Activated CD4-positive, alpha-beta T cell treated with anti-CD3 and anti-CD28 coated beads, Interleukin-2, amount 10 ng/mL, durations not matched to agents 7 days and 5 days (primary cell): Measurements from ENCODE around the gene STUB1. TPM values are rescaled to one million over a fixed set of nuclear protein-coding genes. Genes with fewer than 3 reads are reported as not detected.

Experiments used
- CTCF ChIA-PET: fragments of 350-600 bp; sonication (Branson Sonifier 250); formaldehyde crosslinking; loops from one replicate; lab custom pipeline; 2021; ENCODE audit warnings: antibody characterized with exemption; lab: Charles Lee
- POLR2A ChIA-PET: fragments of 350-600 bp; sonication (Branson Sonifier 250); formaldehyde crosslinking; loops from one replicate; lab custom pipeline; 2021; ENCODE audit warnings: antibody characterized with exemption; lab: Charles Lee
- DNase-seq: peaks from one replicate; pipeline ENCODE4 v3.0.0-alpha.2; 2020
- H3K27ac Mint-ChIP-seq: one replicate; pipeline ENCODE4 v1.8.0; 2021; ENCODE audit warnings: mild to moderate bottlenecking, moderate library complexity, mixed read lengths
- H3K27me3 Mint-ChIP-seq: one replicate; pipeline ENCODE4 v1.8.0; 2021; ENCODE audit warnings: mixed read lengths
- H3K36me3 Mint-ChIP-seq: one replicate; pipeline ENCODE4 v1.8.0; 2021; ENCODE audit warnings: low read depth, mixed read lengths
- H3K4me1 Mint-ChIP-seq: one replicate; pipeline ENCODE4 v1.8.0; 2021; ENCODE audit warnings: mixed read lengths
- H3K4me3 Mint-ChIP-seq: one replicate; pipeline ENCODE4 v1.8.0; 2021; ENCODE audit warnings: mild to moderate bottlenecking, moderate library complexity, mixed read lengths
- H3K9me3 Mint-ChIP-seq: one replicate; pipeline ENCODE4 v1.8.0; 2021; ENCODE audit warnings: mixed read lengths
- total RNA-seq, 2 experiments: library from RNA; stranded (reverse); gene quantifications; one replicate each; pipeline ENCODE4 v1.2.3, GENCODE V29; 2021

STUB1 gene
- total RNA-seq, 2 experiments from 2014 or later, result 68.7 to 69.7 TPM

DNA sequence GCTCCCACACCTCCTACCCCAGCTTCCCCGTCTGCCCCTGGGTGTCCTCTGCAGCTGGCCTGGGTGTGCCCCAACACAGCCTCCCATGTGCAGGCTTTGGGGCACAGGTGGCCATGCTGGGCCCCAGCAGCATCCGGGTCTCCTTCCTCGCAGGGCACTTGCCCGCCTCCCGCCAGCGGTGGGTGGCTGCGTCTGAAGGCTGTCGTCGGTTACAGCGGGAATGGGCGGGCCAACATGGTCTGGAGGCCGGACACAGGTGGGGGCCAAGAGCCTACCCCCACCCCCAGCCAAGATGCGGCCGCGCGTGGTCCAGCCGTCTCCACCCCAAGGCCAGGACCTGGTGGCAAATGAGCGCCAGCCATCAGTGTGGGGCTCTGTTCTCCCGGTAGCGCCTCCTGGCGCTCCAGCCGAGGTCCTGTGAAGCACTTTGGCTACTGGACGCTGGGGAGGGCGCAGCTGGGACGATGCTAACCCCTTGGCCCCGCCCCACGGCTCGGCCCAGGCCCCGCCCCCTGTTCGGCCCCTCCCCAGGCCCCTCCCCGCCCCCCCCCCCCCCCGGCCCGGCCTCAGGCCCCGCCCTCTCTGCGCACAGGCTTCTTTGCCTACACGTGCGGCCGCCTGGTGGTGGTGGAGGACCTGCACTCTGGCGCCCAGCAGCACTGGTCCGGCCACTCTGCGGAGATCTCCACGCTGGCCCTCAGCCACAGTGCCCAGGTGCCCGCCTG is 19.6 kb upstream of the STUB1 start:
- H3K27me3 Mint-ChIP-seq, result no peaks in the 10 kb centered on the region
- DNase-seq, result peak; percentile 77
- peak overlapping the region; percentile 54 for H3K27ac Mint-ChIP-seq
- POLR2A ChIA-PET, result no interaction called here
- H3K9me3 Mint-ChIP-seq, result no peaks in the 10 kb centered on the region
- H3K4me1 Mint-ChIP-seq, result peaks cover 5% of the 10 kb centered on the region
- no peaks in the 10 kb centered on the region for H3K36me3 Mint-ChIP-seq
- CTCF ChIA-PET, result interaction anchor here (0.9 to 1.2 kb wide), 2 partner anchors 13 to 69 kb away, joined by 3 to 5 read pairs; no protein-coding TSS in a partner anchor
- H3K4me3 Mint-ChIP-seq, result no peak overlapping the region

DNA sequence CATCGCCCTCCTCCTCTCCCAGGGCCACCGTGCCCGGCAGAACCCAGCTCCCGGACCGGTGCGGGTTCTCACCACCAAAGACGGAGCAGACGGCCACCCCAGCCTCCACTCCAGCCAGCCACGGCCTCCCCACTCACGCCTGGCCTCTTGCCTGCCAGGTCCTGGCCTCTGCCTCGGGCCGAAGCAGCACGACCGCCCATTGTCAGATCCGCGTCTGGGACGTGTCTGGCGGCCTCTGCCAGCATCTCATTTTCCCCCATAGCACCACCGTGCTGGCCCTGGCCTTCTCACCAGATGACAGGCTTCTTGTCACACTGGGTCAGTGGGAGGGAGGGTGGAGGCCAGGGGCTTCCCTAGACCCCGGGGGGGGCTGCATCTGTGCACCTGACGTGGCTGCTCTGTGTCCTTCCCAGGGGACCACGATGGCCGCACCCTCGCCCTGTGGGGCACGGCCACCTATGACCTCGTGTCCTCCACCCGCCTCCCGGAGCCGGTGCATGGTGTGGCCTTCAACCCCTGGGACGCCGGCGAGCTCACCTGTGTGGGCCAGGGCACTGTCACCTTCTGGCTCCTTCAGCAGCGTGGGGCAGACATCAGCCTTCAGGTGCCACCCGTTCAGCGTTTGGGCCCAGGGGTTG is 18.9 kb upstream of the STUB1 start:
- ChIA-PET CTCF (interaction anchor here (0.7 to 1.2 kb wide), 2 partner anchors 13 to 19 kb away, joined by 3 read pairs; no protein-coding TSS in a partner anchor), POLR2A (no interaction called here)
- peak overlapping the region; percentile 54 for H3K27ac Mint-ChIP-seq
- no peaks in the 10 kb centered on the region for H3K36me3 Mint-ChIP-seq
- H3K27me3 Mint-ChIP-seq, result no peaks in the 10 kb centered on the region
- DNase-seq, result no peak
- H3K4me1 Mint-ChIP-seq, result peaks cover 5% of the 10 kb centered on the region
- H3K9me3 Mint-ChIP-seq, result no peaks in the 10 kb centered on the region
- H3K4me3 Mint-ChIP-seq, result no peak overlapping the region

DNA sequence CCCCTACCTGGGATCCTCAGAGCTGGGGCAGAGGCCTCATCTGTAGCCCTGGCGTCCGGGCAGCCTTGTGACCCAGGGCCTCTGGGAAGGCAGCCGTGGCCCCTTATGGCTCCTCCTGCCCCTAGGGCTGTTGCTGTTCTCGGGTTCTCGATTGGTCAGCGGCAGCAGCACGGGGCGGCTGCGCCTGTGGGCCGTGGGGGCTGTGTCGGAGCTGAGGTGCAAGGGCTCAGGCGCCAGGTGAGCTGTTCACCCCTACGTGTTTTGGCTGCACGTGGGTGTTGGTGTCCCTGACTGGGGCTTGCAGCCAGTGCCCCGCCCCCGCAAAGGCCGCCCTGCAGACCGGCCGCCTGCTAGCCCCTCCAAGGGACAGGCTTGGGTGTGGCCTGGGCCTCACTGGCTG is 18.1 kb upstream of the STUB1 start:
- no peak for DNase-seq
- Mint-ChIP-seq H3K9me3 (no peaks in the 10 kb centered on the region), H3K4me1 (peaks cover 5% of the 10 kb centered on the region), H3K4me3 (no peak overlapping the region), H3K27ac (no peak overlapping the region), H3K36me3 (no peaks in the 10 kb centered on the region), H3K27me3 (no peaks in the 10 kb centered on the region)
- ChIA-PET POLR2A (no interaction called here), CTCF (interaction anchor here (0.7 to 1.0 kb wide), 2 partner anchors 14 to 19 kb away, joined by 3 read pairs; no protein-coding TSS in a partner anchor)

DNA sequence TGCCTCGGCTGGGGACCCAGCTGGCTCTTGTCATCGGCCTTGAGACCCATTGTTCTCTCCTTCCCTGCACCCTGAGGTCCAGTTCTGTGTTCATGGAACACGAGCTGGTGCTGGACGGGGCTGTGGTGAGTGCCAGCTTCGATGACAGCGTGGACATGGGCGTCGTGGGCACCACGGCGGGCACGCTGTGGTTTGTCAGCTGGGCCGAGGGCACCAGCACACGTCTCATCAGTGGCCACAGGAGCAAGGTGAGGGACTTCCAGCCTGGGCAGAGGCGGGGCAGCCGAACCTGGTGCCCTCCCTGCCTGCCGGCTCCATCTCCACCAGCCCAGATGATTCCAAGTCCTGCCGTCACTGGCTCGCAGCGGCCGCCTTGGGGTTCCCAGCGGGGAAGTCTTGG is 17.6 kb upstream of the STUB1 start:
- no peak for DNase-seq
- Mint-ChIP-seq H3K27me3 (no peaks in the 10 kb centered on the region), H3K4me3 (no peak overlapping the region), H3K27ac (no peak overlapping the region), H3K9me3 (no peaks in the 10 kb centered on the region), H3K4me1 (peaks cover 7% of the 10 kb centered on the region), H3K36me3 (no peaks in the 10 kb centered on the region)
- POLR2A ChIA-PET, result no interaction called here
- CTCF ChIA-PET, result interaction anchor here (1.0 kb wide), 1 partner anchor 14 kb away, joined by 3 read pairs; no protein-coding TSS in a partner anchor

DNA sequence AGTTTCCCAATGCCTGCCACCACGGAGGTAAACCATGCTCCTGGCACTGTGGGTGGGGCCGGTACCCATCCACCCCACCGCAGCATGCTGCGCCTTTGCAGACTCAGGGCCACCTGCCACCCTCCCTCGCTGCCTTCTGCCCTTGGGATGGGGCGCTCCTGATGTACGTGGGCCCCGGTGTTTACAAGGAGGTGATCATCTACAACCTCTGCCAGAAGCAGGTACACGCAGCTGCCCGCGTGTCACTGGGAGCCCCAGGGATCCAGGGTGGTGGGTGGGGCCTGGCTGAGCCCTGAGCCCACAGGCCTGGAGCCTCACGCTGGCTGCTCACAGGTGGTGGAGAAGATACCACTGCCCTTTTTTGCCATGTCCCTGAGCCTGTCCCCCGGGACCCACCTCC is 13.6 kb upstream of the STUB1 start:
- ChIA-PET POLR2A (no interaction called here), CTCF (interaction anchor here (1.2 to 2.9 kb wide), 4 partner anchors 15 to 46 kb away, joined by 4 to 13 read pairs (median 8); partner anchors contain the start of genes STUB1 and WDR90)
- Mint-ChIP-seq H3K4me1 (peaks cover 6% of the 10 kb centered on the region), H3K4me3 (no peak overlapping the region), H3K36me3 (peaks cover 2% of the 10 kb centered on the region), H3K27me3 (no peaks in the 10 kb centered on the region), H3K27ac (no peak overlapping the region), H3K9me3 (no peaks in the 10 kb centered on the region)
- no peak for DNase-seq

DNA sequence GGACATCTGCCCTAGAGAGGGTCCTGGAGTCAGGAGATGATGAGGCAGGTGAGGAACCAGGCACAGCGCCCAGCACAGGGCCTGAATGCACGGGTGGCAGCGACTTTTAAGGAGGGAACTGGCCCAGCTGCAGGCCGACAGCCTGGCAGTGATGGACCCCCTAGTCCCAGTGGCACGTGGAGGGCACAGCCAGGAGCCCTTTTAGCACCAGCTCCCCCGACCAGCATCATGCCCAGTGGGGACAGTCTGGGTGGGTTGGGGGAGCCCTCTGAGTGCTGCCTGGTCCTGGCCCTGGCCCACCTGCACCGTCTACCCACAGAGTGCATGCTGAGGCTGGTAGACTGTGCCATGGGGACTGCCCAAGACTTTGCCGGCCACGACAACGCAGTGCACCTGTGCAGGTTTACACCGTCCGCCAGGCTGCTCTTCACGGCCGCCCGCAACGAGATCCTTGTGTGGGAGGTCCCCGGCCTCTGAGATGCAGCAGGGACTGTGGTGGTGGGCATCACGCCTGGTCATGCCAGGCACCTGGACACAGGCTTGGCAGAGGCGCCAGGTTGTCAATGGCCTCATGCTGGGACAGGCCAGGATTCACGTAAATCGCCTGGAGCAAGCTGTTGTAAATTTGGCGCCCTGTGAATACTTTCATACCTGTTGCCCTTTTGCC is 13.0 kb upstream of the STUB1 start:
- ChIA-PET CTCF (interaction anchor here (0.6 to 2.9 kb wide), 12 partner anchors 10 to 34 kb away, joined by 3 to 13 read pairs (median 4); partner anchors contain the start of genes STUB1, WDR24 and WDR90), POLR2A (interaction anchor here (0.6 kb wide), 1 partner anchor 13 kb away, joined by 3 read pairs; the partner anchor contains the start of gene STUB1)
- Mint-ChIP-seq H3K4me3 (peak overlapping the region; percentile 80), H3K27me3 (no peaks in the 10 kb centered on the region), H3K4me1 (peaks cover 6% of the 10 kb centered on the region), H3K9me3 (no peaks in the 10 kb centered on the region), H3K36me3 (peaks cover 2% of the 10 kb centered on the region), H3K27ac (peak overlapping the region; percentile 89)
- no peak for DNase-seq

DNA sequence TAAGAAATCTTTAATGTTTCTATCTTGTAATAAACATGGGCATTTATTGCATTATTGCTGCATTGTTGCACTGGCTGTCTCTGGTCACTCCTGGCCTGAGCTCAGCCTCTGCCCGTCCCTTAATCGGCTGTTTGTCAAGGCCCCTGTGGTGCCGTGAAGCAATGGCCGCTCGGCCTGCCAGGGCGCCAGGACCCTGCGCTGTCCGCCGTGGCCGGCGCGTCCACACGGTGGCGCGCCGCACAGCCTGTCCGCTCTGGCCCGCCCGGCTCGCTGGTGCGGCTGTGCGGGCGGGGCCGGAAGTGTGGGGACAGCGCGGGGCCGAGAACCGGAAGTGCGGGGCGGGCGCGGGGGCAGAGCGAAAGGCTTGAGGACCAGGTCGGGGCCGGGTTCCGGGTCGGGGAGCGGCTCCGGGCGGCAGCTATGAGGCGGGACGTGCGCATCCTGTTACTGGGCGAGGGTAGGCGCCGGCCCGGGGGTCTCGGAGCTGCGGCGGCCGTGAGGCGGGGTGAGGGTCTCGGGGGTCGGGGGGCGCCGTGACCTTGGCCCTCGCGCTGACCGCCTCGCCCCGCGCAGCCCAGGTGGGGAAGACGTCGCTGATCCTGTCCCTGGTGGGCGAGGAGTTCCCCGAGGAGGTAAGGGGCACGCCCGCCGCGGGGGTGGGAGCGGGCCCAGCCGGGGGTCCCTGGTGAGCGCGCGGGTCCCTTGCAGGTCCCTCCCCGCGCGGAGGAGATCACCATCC is 12.3 kb upstream of the STUB1 start, which contains the start of gene RHOT2:
Gene RHOT2 (plus strand): TSS at position 353 of the 739 bp plus-strand sequence. CDS start 68 bp downstream, at position 421.
- peak within 1 kb of the TSS; percentile 89 for H3K27ac Mint-ChIP-seq
- CTCF ChIA-PET, result interaction anchor here (0.6 to 2.9 kb wide), 13 partner anchors 9 to 35 kb away, joined by 3 to 13 read pairs (median 4); partner anchors contain the start of genes STUB1, WDR24 and WDR90
- no peaks in the 10 kb centered on the region for H3K9me3 Mint-ChIP-seq
- H3K27me3 Mint-ChIP-seq, result no peaks in the 10 kb centered on the region
- peaks cover 6% of the 10 kb centered on the region for H3K4me1 Mint-ChIP-seq
- peak; percentile 93 for DNase-seq
- POLR2A ChIA-PET, result interaction anchor here (0.6 kb wide), 1 partner anchor 12 kb away, joined by 3 read pairs; the partner anchor contains the start of gene STUB1
- H3K4me3 Mint-ChIP-seq, result peak within 1 kb of the TSS; percentile 80
- H3K36me3 Mint-ChIP-seq, result peaks cover 4% of the 10 kb centered on the region

DNA sequence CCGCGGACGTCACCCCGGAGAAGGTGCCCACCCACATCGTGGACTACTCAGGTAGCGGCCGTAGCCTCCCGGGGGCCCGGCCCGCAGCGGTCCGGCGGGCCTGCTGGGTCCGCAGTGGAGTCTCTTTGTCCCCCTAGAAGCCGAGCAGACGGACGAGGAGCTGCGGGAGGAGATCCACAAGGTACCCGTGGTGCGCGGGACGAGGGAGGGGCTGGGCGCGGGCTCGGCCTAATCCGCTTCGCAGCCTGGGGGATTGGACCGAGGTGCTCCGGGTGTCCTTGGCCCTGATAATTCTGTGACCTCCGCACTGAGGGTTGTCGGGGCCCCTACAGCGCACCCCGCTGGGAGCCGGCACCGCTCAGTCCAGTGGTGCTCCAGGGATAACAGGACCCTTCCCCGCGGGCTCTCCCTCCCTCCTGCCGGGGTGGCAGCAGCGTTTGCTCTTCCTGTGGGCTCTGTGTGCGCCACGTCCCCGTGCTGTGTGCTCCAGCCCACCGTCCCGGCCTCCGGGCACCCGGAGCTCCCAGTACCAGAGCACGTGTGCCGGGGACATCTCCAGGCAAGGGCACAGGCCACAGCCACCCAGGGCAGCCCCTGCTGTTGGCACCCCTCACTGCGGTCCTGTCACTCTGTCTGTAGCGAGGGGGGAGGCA is 11.6 kb upstream of the STUB1 start:
- H3K4me1 Mint-ChIP-seq, result peaks cover 6% of the 10 kb centered on the region
- peak overlapping the region; percentile 75 for H3K4me3 Mint-ChIP-seq
- POLR2A ChIA-PET, result interaction anchor here (0.6 kb wide), 1 partner anchor 19 kb away, joined by 3 read pairs; no protein-coding TSS in a partner anchor
- CTCF ChIA-PET, result interaction anchor here (0.6 to 2.9 kb wide), 10 partner anchors 8 to 21 kb away, joined by 3 to 13 read pairs (median 5); partner anchors contain the start of genes STUB1 and WDR90
- H3K27ac Mint-ChIP-seq, result peak overlapping the region; percentile 68
- no peak for DNase-seq
- H3K27me3 Mint-ChIP-seq, result no peaks in the 10 kb centered on the region
- H3K36me3 Mint-ChIP-seq, result peaks cover 6% of the 10 kb centered on the region
- no peaks in the 10 kb centered on the region for H3K9me3 Mint-ChIP-seq

DNA sequence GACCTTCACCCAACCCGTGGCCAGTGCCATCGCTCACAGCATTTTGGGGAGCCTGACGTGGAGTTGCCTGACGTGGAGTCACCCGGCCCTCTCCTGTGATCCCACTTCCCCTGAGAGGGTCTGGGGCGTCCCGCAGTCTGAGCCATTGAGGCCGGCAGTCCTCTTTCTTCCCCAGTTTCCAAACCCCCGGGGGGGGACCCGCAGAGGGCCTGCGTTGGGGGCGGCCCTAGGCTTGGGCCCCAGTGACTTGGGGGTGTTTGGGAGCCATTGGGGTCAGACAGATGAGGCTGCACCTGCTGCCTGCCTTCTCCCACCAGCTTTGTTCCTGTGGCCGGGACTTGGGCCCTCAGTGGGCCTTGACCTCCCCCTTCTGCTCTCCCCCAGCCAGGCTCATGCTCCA is 10.5 kb upstream of the STUB1 start:
- no peaks in the 10 kb centered on the region for H3K27me3 Mint-ChIP-seq
- H3K36me3 Mint-ChIP-seq, result peaks cover 6% of the 10 kb centered on the region
- CTCF ChIA-PET, result interaction anchor here (2.3 kb wide), 1 partner anchor 10 kb away, joined by 9 read pairs; the partner anchor contains the start of gene STUB1
- peak overlapping the region; percentile 75 for H3K4me3 Mint-ChIP-seq
- H3K4me1 Mint-ChIP-seq, result peaks cover 6% of the 10 kb centered on the region
- DNase-seq, result no peak
- H3K9me3 Mint-ChIP-seq, result no peaks in the 10 kb centered on the region
- no peak overlapping the region for H3K27ac Mint-ChIP-seq
- POLR2A ChIA-PET, result no interaction called here

DNA sequence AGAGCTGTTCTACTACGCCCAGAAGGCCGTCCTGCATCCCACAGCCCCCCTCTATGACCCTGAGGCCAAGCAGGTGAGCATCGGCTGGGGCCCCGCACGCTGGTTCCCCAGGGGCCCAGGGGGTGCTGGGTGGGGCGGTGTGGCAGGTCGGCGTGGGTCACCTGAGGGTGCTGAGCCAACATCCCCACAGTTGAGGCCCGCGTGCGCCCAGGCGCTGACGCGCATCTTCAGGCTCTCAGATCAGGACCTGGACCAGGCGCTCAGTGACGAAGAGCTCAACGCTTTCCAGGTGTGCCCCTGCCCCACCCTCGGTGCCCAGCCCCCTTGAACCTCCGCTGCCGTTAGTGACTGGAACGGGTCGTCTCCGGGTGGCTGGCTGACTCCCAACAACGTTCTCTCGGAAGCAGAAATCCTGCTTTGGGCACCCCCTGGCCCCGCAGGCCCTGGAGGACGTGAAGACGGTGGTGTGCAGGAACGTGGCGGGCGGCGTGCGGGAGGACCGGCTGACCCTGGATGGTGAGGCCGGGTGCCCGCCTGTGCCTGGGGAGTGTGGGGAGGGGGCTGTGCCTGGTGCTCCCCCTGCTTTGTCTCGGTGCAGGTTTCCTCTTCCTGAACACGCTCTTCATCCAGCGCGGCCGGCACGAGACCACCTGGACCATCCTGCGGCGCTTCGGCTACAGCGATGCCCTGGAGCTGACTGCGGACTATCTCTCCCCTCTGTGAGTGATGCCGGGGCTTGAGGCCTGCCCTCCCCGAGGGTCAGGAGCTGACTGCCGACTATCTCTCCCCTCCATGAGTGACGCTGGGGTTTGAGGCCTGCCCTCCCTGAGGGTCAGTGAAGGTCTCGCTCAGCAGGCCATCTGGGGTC is 9.5 kb upstream of the STUB1 start:
- H3K4me1 Mint-ChIP-seq, result peaks cover 8% of the 10 kb centered on the region
- no peak for DNase-seq
- peaks cover 3% of the 10 kb centered on the region for H3K27me3 Mint-ChIP-seq
- H3K27ac Mint-ChIP-seq, result no peak overlapping the region
- ChIA-PET CTCF (interaction anchor here (0.7 to 2.3 kb wide), 2 partner anchors 9 to 23 kb away, joined by 3 to 9 read pairs; partner anchors contain the start of gene STUB1), POLR2A (no interaction called here)
- H3K9me3 Mint-ChIP-seq, result no peaks in the 10 kb centered on the region
- peaks cover 6% of the 10 kb centered on the region for H3K36me3 Mint-ChIP-seq
- H3K4me3 Mint-ChIP-seq, result no peak overlapping the region
